ENCODE measurements around the gene NUP188.

DNA sequence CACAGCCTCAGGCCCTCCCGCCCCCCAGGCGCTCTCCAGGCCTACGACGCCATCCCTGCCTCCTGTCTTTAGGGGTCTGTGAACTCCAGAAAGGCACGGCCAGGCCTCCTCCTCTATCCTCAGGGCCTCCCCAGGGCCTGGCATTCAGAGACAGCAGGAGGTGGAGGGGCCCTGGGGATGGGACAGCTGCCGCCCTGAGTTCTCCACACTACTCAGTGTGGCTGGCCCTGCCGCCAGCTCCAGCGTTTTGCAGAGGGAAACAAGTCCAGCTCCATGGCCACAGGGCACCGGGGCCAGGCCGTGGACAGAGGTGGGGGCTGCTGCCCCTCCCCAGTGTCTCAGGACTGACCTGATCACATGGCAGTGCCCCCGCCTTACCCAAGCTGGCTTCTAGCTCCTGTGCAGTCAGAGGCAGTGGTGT lies 64.3 kb downstream of the NUP188 start:
- TF ChIP-seq, protein P1, sequence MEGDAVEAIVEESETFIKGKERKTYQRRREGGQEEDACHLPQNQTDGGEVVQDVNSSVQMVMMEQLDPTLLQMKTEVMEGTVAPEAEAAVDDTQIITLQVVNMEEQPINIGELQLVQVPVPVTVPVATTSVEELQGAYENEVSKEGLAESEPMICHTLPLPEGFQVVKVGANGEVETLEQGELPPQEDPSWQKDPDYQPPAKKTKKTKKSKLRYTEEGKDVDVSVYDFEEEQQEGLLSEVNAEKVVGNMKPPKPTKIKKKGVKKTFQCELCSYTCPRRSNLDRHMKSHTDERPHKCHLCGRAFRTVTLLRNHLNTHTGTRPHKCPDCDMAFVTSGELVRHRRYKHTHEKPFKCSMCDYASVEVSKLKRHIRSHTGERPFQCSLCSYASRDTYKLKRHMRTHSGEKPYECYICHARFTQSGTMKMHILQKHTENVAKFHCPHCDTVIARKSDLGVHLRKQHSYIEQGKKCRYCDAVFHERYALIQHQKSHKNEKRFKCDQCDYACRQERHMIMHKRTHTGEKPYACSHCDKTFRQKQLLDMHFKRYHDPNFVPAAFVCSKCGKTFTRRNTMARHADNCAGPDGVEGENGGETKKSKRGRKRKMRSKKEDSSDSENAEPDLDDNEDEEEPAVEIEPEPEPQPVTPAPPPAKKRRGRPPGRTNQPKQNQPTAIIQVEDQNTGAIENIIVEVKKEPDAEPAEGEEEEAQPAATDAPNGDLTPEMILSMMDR (IDR thresholded peaks at IDR 0.05): no peak
- TF ChIP-seq ESRRA (CRISPR knock-in tag; IDR thresholded peaks at IDR 0.05; ENCODE audit: borderline replicate concordance): no peak
- no peak for TF ChIP-seq JUN (CRISPR knock-in tag; IDR thresholded peaks at IDR 0.05)
- TF ChIP-seq, protein P2, sequence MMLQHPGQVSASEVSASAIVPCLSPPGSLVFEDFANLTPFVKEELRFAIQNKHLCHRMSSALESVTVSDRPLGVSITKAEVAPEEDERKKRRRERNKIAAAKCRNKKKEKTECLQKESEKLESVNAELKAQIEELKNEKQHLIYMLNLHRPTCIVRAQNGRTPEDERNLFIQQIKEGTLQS (CRISPR knock-in tag; conservative IDR thresholded peaks at IDR 0.05): no peak
- TF ChIP-seq, protein P3, sequence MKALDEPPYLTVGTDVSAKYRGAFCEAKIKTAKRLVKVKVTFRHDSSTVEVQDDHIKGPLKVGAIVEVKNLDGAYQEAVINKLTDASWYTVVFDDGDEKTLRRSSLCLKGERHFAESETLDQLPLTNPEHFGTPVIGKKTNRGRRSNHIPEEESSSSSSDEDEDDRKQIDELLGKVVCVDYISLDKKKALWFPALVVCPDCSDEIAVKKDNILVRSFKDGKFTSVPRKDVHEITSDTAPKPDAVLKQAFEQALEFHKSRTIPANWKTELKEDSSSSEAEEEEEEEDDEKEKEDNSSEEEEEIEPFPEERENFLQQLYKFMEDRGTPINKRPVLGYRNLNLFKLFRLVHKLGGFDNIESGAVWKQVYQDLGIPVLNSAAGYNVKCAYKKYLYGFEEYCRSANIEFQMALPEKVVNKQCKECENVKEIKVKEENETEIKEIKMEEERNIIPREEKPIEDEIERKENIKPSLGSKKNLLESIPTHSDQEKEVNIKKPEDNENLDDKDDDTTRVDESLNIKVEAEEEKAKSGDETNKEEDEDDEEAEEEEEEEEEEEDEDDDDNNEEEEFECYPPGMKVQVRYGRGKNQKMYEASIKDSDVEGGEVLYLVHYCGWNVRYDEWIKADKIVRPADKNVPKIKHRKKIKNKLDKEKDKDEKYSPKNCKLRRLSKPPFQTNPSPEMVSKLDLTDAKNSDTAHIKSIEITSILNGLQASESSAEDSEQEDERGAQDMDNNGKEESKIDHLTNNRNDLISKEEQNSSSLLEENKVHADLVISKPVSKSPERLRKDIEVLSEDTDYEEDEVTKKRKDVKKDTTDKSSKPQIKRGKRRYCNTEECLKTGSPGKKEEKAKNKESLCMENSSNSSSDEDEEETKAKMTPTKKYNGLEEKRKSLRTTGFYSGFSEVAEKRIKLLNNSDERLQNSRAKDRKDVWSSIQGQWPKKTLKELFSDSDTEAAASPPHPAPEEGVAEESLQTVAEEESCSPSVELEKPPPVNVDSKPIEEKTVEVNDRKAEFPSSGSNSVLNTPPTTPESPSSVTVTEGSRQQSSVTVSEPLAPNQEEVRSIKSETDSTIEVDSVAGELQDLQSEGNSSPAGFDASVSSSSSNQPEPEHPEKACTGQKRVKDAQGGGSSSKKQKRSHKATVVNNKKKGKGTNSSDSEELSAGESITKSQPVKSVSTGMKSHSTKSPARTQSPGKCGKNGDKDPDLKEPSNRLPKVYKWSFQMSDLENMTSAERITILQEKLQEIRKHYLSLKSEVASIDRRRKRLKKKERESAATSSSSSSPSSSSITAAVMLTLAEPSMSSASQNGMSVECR (CRISPR knock-in tag; IDR thresholded peaks at IDR 0.05; ENCODE audit: borderline replicate concordance): no peak
- no peak for TF ChIP-seq SMAD3 (CRISPR knock-in tag; IDR thresholded peaks at IDR 0.05; ENCODE audit: borderline replicate concordance)

Measured in WTC11 (cell line).